EL (cell line): ENCODE results near the gene RARRES2.
"Not testable (repeated sequence)": the region's sequence is repeated elsewhere in the genome, so short reads cannot be mapped to it uniquely, and the experiment has no call there.

Experiments used
- DNase-seq: peaks from one replicate; pipeline ENCODE4 v3.0.0-alpha.2; 2016

The RARRES2 gene

DNA sequence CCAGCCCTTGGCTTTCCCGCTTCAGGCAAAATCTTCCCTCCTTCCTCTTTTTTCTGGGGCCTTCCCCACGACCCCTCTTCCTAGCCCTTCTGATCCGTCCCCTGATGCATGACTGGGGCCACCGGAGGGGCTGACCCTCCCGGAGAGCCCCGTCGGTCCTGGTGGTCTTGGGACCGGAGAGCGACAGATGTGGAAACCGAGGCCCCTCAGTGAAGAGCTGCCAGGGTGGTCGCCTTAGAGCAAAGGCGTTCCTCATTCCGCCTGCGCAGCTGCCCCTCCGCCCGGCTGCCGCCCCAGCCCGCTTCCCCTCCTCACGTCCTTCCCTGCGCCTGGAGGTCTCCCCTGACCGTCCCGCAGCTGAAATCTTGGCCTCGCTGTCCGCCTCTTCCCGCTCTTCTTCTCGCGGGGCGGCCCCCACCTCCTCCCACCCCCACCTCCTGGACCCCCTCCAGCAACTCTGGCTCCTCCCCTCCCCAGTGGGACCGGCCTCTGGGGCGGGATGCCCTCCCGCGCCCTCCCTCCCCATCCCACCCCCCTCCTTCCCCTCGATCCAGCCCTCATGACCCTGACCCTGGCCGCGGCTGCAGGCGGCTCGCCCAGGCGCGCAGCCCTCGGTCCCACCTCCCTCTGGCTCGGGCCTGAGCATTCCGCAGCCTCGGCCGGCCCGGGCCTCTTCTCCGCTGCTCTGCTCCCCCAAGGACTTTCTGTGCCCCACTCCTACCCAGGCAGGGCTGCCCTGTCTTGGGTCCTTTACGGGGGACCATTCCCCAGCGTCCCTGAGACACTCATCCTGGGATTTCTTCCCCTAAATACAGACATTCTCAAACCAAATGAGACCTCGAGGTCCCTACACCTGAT, at the start of gene RARRES2:
Gene RARRES2 (minus strand): TSS at position 367 of the 858 bp plus-strand sequence. CDS start 1,020 bp downstream, outside the sequence.
- DNase-seq, result no peak

DNA sequence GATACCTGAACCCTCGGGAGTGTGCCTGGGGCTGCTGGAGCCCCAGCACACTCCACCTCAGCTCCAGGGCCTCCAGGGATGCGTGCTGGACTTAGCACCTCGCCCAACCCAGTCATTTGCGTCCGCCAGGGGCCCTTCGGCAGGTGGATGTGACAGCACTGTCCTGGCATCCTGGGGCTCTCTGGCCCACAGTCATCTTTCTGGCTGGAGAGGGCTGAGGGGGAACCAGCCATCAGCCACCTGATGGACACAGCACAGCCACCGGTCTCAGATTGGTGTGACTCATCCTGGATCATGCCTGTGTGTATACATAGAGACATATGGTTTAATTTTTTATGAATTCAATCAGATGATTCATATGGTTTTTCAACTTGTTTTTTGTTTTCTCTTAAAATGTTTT, 48.8 kb upstream of the RARRES2 start:
- peak; percentile 26 for DNase-seq

DNA sequence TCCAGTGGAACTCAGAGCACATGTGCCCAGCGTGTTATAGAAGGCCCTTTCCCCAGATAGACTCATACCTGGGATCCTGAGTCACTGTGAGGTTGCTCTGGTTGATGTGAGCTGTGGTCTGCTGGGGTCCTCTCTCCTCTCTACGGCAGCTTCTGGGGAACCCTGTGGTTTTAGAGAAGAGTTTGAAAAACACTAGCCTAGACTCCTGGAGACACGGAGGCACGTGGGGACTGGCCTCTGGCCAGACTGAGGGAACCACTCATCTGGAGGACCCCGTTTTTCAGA, 48.0 kb upstream of the RARRES2 start:
- DNase-seq, result no peak

DNA sequence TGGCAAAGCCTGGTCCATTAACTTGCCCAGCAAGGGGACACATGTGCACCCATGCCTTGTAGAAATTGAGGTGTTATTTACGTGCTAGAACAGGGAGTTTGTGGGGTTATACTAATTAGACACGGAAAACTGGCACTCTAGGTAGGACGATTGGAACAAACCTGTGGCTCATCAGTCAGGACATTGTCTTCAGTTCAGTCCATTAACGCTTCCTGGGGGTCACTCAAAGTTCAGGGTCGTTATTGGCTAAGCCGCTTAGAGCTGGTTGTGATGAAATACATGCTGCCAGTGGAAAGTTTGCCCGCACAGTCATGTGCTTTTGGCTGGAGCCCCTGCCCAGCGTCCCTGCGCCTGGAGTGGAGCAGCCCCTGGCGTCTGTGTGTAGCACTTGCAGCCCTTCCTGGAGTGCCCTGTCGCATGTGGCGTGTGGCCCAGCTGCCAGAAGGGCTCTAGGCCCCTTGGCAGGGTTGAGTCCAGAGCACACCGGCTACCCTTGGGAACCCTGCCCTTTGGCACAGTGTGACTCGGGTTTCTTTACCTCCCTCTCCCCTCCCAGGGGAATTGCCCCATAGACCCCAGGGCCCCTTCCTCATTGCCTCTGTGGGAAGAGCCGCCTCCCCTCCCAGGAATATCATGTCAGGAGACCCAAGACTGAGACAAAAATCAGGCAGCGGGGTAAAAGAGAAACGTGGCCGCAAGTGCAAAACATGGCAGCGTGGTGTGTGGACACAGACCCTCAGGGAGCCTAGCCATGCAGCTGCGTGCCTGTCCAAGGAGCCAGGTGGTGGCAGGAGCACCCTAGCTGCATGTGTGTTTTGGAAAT, 47.5 kb upstream of the RARRES2 start:
- no peak for DNase-seq

DNA sequence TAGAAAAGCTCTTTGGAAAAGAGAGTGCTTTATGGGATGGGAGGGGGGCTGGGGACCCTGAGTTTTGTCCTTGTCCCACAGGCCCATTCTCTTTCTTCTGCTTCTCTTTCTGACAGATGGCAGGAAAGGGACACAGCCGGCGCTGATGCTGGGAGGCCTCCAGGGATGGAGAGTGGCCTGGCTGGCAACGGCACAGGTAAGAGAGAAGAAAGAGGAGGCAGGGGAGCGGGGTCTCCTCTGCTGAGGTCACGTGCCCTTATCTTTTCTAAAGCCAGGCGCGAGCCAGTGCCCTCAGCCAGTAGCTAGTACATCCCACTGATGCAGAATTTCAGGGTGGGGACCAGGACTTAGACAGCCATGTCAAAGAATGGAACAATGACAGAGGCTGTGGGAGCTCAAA, 46.9 kb upstream of the RARRES2 start:
- DNase-seq, result no peak

DNA sequence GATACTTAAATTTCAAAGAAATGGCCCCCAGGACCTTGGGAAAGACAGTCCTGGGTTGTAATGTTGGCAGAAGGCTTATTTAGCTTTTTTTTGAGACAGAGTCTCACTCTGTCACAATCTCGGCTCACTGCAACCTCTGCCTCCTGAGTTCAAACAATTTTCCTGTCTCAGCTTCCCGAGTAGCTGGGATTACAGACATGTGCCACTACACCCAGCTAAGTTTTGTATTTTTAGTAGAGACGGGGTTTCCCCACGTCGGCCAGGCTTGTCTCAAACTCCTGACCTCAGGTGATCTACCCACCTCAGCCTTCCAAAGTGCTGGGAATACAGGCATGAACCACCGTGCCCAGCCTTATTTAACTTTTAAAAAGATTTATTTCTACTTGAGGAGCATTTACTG, 44.5 kb upstream of the RARRES2 start:
- DNase-seq, result not testable (repeated sequence)

DNA sequence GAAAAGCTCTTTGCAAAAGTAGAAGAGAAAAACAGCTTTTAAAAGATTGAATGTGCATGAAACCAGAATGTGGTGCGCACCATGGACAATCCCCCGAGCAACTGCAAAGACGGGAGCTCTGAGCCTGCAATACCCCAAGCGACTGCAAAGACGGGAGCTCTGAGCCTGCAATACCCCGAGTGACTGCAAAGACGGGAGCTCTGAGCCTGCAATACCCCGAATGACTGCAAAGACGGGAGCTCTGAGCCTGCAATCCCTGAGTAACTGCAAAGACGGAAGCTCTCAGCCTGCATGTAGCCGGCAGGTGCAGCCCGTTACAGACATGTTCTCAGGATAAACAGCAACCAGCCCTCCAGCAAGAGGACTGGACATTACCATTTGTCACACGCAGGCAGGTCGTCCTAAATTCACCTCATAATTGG, 43.9 kb upstream of the RARRES2 start:
- no peak for DNase-seq

DNA sequence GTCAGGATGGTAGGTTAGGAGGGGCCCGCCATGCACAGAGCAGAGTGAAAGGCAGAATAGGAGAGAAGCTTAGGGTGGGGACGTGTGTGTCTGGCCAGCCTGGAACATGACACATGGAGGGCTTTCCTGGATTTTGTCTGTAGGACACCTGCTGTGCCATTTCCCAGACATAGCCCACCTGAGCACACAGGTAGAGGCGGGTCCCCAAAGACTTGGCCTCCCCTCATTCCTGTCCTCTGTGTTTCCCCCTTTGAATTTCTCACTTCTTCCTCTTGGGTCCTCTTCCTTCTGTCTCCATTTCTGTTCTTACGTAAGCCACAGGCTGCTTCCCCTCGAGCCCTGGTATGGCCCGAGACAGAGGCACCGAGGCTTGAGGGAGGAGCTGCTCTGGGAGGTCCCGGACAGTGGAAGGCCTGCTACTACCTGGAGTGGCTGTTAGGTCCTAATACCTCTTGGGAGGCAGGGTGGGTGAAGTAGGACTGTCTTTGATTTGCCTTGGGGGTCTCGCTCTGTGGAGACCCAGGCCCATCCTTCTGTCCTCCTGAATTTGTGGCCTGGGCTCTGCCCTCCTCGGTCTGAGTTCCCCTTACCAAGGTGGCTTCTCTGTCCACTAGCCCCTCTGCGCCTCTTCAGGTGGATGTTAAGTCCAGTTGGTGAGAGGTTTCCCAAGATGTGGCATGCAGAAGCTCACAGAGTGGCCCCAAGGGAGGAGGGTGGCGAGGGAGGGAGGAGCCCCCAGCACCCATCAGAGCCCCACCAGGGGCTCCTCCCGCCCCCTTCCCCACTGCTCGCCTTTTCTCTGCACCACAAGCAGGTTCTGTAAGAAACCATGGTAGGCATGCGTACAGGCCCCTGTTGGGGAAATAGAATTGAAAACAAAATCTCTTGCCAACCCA, 43.2 kb upstream of the RARRES2 start:
- DNase-seq, result no peak

DNA sequence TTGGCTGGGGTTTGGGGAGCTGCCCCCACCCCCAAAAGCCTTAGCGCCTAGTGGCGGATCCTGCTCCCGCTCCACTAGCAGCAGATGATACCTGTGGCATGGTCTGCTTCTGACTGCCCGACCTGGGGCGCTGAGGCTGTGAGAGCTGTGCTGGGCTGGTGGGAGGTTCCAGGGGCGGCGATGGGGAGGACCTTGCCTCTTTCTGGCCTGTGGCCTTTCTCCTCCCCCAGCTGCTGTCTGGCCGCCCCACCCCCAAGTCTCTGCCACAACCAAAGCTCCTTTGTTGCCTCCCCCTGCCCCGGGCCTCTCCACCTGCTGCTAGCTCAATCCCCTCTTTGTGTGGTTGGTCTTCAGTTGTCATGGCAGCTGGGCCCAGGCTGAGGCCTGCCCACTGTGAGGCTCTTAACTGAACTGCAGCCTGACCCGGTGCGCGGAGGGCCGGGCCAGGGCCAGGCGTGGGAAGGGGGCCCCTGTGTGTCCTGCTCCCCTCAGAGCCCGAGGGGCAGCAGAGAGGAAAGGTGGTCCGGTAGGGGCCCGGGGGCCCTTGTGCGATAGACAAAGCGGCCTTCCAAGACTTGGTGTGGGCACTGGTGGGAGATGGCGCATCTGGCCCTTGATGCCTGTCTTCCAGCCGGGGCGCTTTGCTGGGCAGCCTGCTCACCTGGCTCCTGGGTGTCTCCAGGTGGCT, 42.4 kb upstream of the RARRES2 start:
- DNase-seq, result no peak

DNA sequence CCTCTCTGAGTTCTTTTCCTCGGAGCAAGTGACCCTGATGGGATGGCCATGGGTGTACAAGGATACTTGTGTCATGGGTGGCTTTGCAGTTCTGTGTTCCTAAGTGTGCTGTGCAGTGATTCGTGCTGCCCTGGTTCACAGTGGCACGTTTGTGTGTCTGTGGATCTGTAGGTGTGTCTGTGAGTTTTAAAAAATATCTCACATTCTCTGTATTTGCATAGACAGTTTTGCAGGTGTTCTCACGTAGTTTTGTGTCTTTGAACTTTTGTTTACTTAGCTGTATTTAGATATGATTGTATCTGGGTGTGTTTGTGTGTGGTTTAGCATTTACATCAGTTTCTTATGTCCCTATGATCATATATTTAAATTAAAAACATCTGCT, 41.4 kb upstream of the RARRES2 start:
- DNase-seq, result no peak

DNA sequence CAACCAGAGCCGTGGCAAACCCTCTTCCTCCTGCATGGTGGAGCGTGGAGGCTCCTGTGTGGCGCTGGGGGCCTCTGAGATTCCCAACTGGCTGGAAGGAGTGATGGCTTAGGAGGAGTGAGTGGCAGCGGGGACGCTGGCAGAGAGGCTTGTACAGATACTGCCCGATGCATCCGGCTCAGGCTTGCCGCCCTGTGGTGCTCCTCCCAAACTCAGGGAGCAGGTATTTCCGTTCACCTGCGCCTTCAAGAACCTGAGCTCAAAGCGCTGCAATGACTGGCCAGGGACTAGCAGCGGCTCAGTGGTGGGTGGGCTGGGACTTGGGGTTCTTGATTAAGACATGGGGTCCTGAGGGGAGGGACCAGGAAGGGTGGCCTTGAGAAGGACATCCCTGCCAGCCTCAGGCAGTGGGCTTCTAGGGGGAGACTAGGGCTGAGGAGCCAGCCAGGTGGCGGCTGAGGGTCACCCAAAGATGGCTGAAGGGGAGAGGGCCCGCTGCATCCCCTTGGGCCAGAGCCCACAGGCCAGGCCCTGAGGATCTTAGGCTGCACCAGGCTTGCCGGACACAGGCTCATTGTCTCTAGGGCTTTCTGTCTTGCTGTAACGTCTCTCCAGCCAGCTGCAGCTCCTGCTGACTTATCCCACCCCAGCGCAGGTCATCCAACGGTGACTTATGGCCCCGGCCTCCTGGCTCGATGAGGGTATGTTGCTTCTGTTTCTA, 40.9 kb upstream of the RARRES2 start:
- no peak for DNase-seq

DNA sequence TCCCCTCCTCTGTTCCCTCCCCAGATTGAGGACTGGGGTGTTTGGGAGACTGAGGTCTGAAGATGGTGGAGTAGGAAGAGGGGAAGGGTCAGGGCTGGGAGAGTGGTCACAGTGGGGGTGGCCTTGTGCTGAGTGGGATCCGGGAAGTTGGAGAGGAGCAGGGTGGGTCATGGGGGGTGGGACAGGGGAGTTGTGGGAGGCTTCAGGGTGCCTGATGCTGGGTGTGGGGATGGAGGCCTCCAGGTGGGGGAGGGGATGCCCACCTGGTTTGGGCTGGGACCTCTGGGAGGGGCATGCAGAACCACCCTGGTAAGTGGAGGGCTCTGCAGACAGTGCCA, 40.3 kb upstream of the RARRES2 start:
- DNase-seq, result no peak

DNA sequence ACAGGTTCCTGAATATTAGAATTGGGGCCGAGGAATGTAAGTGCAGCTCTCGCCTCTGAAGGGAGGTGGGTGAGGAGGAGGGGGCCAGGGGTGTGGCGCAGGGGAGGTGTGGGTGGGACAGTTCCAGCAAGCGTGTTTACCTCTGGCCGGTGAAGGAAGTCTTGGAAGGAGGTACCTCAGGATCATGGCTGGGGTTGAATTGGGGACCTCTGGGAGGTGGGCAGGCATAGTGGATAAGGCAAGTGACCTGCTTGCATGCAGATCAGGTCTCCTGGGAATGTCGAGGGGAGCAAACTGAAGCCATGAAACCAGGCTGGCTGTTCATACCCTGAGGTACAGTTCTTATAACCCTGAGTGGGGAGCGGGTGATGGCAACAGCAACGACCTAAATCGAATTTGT, 39.7 kb upstream of the RARRES2 start:
- no peak for DNase-seq

DNA sequence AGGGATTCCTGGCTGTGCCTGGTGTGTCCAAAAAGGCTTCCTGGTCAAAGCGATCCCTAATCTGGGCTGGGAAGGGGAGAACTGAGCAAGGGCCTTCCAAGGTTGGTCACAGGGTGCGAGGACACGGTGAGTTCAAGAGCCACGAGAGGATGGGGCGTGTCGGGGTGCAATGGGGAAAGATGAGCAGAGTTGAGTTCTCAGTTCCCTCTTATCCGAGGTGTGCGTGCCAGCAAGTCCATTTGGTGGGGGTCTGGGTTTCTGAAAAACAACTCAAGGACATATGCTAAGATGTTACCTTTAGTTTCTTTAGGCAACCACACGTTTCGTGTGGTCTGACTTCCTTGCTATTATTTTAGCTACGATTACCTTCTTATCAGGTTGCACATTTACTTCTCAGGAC, 39.0 kb upstream of the RARRES2 start:
- DNase-seq, result no peak

DNA sequence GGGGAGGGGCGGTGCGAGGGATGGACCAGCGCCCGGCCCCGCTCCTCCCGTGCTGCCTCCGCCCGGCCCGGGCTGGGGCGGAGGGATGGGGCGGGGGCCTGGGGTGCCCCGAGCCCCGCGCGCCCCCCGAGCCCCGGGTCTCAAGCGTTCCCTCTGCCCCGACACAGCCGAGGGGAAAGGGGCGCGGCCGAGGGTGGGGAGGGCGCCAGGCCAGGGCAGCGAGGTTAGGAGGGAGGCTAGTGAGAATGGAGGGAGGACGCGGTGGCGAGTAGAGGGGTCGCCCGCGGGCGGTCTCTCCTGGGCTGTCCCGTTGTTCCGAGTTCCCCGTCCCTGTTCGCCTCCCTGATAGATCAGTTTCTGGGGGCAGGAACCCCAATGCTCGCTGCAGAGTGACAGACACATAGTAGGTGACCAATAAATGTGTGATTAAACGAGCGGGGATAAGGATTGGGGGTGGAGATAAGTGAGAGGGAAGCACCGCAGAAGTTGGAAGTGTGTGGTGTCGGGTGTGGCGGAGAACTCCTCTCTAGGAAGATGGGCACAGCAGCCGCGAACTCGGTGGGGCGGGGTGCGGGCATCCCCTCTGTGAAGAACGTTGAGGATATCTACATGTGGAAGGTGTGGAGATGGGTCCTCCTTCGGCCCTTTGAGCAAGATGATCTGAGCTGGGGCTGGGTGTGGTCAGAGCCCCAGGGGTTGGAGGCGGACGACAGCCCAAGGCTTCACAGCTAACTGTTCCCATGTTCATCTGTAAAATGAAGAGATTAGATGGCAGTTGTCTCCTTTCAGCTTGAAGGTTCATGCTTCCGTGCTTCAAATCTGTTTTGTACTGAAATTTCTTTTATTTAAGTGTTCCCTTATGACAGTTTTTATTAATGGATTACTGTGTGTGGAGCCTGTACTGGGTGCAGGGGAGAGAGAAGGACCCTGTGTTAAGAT, 38.3 kb upstream of the RARRES2 start:
- peak; percentile 37 for DNase-seq

DNA sequence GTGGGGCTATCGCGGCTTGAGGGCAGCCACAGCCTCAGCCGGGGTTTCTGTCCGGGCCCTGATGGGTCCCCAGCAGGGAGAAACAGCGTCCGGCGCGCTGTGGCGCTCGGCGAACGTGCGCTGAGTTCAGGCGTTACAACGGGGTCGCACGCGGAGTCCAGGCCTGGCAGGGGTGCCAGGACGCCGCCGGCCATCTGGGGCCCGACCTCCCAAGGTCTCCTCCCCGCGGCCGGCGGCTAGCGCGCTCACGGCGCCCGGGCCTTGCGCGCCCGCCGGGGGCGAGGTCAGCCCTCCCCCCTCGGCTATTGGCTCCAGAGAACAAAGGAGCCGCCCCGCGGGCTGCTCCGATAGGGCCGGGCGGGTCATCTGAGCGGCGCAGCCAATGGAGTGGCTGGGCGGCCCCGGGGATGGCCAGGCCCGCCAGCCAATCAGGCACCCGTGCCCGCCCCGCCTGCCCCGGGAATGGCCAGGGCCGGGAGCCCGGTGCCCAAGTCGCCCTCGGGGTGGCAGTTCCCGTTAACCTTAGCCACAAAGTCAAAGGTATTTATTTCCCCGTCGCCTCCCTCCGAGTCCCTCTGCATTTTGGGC, 37.5 kb upstream of the RARRES2 start, which contains the start of gene ZNF775:
Gene ZNF775 (plus strand): TSS at position 478 of the 588 bp plus-strand sequence. CDS start 9,141 bp downstream, outside the sequence.
- DNase-seq, result peak; percentile 93

DNA sequence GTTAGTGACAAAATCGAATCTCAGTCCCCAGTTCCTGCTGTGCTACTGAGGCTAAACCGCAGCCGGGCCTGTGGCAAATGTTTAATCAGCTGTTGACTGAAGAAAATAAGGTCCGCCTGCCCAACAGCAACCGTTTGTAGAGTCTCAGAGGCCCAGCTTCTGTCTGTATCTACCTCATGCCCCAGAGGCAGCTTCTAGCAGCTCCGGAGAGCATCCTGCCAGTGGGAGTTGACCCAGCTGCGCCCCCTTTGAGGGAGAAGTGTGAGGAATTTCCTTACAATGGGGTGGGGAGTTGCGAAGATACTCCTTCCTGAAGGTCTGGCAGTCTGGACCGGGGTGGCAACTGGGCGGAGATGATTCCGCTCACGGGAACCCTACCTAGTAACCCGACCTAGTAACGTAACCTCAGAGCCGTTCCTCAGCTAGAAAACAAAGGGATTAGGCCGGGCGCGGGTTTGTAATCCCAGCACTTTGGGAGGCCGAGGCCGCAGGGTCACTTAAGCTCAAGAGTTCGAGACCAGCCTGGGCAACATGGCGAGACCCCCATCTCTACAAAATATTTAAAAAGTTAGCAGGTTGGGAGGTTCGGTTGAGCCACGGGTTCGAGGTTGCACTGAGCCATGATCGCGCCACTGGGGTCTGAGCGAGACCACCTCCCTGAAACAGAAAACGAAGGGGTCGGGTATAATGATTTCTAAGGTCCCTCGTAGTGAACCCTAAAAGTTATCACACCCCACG, 36.9 kb upstream of the RARRES2 start:
- peak; percentile 78 for DNase-seq

DNA sequence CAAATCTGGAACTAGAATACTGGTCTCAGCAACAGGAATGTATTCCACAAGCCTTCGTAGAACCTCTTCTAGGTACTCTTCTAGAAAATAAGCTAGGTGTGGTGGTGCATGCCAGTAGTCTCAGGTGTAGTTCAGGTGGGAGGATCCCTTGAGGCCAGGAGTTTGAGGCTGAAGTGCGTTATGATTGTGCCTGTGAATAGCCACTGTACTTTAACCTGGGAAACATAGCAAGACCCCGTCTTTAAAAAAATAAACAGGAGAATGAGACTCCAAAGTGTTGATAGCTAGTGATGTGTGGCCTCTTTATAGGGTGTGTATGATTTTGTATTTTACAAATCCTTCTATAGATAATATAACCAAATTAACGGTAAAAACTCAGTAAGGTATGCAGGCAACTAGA, 36.2 kb upstream of the RARRES2 start:
- DNase-seq, result no peak

DNA sequence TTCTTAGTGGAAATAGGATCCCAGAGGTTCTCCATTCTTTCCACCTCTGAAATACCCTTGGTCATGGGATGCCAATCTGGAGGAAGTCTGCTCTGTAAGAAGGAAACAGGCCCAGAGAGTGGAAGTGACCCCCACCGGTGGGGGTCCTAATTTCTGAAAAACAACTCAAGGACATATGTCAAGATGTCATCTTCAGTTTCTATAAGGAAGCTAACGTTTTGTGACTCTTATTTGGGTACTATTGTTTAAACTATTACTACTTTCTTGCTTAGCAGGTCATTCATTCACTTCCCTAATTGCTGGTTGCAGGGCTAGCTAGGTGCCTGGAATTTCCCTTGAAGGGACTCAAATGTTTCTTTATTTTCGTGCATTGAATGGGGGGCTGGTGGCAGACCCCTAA, 35.8 kb upstream of the RARRES2 start:
- DNase-seq, result no peak

DNA sequence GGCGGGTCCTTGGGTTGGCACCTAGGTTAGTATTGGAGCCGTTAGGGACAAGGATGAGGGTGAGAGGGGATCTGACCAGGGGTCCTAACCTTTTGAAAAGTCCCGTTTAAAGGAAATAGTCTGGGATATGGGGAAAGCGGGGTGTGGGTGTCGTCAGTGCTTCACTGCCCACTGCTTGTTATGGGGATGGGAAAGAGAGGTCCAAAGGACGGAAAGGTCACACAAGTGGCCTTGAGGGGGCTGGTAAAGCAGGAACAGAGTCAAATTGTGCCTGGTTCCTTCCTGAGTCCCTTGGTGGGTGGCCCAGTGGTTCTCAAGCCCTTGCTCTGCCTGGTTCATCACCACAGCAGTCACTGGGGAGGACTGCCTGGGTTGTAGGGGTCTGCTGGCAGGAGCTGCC, 35.1 kb upstream of the RARRES2 start:
- DNase-seq, result no peak
